ENCODE measurements around the gene TMLHE.
"Not testable (repeated sequence)": the region's sequence is repeated elsewhere in the genome, so short reads cannot be mapped to it uniquely, and the experiment has no call there.

Gene TMLHE

DNA sequence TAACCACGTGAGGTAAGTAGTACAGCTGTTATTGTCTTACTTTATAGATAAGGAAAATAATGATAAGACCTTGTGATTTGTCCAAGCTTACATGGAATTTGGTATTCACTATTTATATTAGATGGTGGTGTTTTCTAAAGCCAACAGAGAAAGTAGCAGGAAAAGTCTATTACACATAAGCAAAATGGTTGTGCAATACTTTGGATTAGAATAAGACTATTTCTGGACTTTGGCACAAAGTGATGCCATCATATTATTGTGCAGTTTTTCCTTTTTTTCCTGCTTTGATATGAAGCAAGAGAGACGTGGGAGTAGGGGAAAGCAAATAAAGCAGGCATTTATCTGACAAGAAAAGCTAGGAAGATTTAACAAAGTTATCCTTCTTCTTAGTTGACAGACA is 117.6 kb downstream of the TMLHE start:
- DNase-seq (ENCODE audit: low spot score): not testable (repeated sequence)

GRCh38 chrX:155491421-155491820 is 121.3 kb downstream of the TMLHE start:
- DNase-seq (ENCODE audit: low spot score): not testable (repeated sequence)

GRCh38 chrX:155477136-155477535 is 135.6 kb downstream of the TMLHE start:
- DNase-seq (ENCODE audit: low spot score): not testable (repeated sequence)

DNA sequence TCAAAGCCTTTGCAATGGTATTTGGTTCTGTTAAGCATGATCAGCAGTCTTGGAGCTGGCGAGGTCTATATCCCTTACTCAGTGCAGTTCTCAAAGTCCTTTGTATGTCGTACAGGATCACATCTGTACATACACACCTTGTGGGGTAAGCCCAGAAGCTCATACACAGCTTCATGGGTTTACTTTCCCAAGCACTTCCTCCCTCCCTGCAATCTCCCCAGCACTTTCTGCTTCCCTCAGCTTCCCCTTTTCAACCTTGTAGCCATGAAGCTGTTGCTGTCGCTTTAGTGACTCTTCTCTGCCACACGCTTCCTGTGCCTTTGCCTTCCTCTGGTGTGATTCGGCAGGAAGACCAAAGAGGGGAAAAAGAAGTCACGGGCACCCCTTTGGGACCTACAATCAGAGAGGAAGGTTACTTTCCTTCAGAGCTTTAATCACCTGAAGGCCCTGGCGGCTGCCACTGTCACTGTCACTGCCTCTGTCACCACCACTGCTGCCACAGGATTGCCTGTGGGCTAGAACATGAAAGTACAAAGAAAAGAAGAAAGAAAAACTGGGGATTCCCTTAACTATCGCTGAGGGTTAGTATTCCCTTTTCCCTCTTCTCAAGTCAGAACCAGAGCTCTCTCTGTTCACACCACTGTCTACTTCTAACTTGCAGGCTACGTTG is 146.3 kb downstream of the TMLHE start:
- not testable (repeated sequence) for DNase-seq (ENCODE audit: low spot score)

GRCh38 chrX:155460501-155460900 is 152.3 kb downstream of the TMLHE start:
- DNase-seq (ENCODE audit: low spot score): not testable (repeated sequence)

DNA sequence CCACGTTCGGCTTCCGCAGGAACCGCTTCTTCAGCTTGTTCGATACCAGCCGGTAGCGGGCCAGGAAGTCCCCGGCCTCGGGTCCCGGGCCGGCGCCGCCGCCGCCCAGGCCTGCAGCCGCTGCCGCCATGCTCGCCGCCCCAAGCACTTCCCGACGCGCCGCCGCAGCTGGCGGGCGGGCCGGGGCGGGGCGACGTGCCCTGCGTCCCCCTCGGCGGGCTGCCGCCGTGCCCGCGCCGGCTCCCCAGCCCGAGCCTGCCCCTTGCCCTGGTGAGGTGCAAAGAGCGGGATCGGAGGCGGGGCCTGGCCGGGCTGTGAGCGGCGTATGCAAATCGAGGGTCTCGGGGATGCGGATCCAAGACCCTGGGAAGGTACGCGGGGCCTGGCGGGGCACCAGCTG is 154.3 kb downstream of the TMLHE start, which contains the start of gene F8A3:
TSS of gene F8A3 (minus strand) at position 150 of the 400 bp plus-strand sequence. CDS start at position 130, 20 bp downstream.
- not testable (repeated sequence) for DNase-seq (ENCODE audit: low spot score)

DNA sequence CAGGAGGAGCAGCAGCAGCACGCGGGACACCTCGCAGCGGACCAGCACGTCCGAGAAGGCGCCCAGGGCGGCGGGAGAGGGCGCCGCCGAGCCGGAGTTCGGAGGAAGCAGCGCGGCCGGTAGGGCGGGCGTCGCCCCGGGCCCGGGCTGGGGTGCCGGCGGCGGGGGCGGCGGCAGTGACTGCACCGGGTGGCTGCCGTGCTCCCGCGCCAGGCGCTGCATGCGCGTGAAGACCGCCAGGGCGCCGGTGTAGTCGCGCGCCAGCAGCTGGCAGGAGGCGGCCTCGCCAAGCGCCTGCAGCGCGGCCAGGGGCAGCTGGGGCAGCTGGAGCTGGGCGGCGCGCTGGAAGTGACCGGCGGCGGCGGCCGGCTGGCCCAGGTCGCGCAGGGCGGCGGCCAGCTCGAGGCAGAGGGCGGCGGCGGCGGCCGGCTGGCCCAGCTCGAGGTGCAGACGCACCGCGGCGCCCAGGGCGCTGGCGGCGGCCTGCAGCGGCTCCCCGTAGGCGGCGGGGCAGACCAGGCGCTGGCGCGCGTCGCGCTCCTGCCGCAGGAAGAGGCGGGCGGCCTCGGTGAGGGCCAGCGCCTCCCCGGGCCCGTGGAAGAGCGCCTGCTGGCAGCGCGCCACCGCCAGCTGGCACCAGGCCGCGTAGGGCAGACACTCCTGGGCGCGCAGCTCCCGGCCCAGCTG is 154.8 kb downstream of the TMLHE start:
- not testable (repeated sequence) for DNase-seq (ENCODE audit: low spot score)

DNA sequence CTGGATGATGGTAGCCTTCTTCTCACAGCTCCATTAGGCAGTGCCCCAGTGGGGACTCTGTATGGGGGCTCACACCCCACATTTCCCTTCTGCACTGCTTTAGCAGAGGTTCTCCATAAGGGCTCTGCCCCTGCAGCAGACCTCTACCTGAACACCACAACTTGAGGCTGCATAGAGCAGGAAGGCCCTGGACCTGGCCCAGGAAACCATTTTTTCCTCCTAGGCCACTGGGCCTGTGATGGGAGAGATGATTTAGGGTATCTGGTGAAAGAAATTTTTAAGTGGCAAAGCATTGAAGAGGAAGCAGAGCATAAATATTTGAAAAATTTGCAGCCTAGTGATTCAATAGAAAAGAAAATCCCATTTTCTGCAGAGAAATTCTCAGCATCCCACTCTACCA is 171.7 kb downstream of the TMLHE start:
- no peak for DNase-seq (ENCODE audit: low spot score)

Measured in globus pallidus (tissue), 1 donor.